B cell (primary cell): ENCODE data around the gene TLX1. TPM values are rescaled to one million over a fixed set of nuclear protein-coding genes. Genes with fewer than 3 reads are reported as not detected.

Experiments
- ATAC-seq: fragments of 200-7000 bp; cut with Tn5 transposase; one replicate; pipeline ENCODE4 v1.10.0; 2021; ENCODE audit warnings: low read depth, mild to moderate bottlenecking, moderate number of reproducible peaks, moderate library complexity
- CTCF ChIA-PET: fragments of 350-600 bp; sonication (Branson Sonifier 250); formaldehyde crosslinking; loops from one replicate; lab custom pipeline; 2021; ENCODE audit warnings: antibody characterized with exemption, inconsistent platforms; lab: Charles Lee
- POLR2A ChIA-PET: fragments of 350-600 bp; sonication (Branson Sonifier 250); formaldehyde crosslinking; loops from one replicate; lab custom pipeline; 2021; ENCODE audit warnings: antibody characterized with exemption; lab: Charles Lee
- DNase-seq: peaks from one replicate; pipeline ENCODE4 v3.0.0; 2013
- H2AFZ ChIP-seq: 2 replicates; pipeline ENCODE4 v1.6.1; 2012; ENCODE audit warnings: mild to moderate bottlenecking, low read depth, low read length; ENCODE audit not compliant: insufficient read depth, poor library complexity, severe bottlenecking
- H3K27ac ChIP-seq, 2 donors: 1 replicate in 1 of 2; 2 replicates in 1 of 2; pipeline ENCODE4 v1.5.1; 2012 to 2013; ENCODE audit warnings: low read length in 2 of 2, mild to moderate bottlenecking in 2 of 2, moderate library complexity in 1 of 2
- H3K27me3 ChIP-seq, 4 experiments: fragments of 200-600 bp in 1 of 4; sonication (generic) in 1 of 4; replicated peaks in 1 of 4; 1 replicate in 2 of 4; 2 replicates in 2 of 4; pipeline versions ENCODE4 v1.6.1 to v1.7.0; 2013 to 2016; ENCODE audit warnings: low read length in 3 of 4, mild to moderate bottlenecking in 2 of 4, mixed read lengths in 1 of 4, moderate library complexity in 1 of 4; ENCODE audit not compliant: insufficient read depth in 4 of 4, control insufficient read depth in 3 of 4; ENCODE audit errors: control extremely low read depth in 1 of 4
- H3K36me3 ChIP-seq, 2 experiments: replicated peaks in 1 of 2; 1 replicate in 1 of 2; 2 replicates in 1 of 2; pipeline versions ENCODE4 v1.6.1 to v1.7.1; 2013; ENCODE audit warnings: low read length in 1 of 2; ENCODE audit not compliant: insufficient read depth in 2 of 2, control insufficient read depth in 1 of 2; ENCODE audit errors: control extremely low read depth in 1 of 2, extremely low read depth in 1 of 2
- H3K4me1 ChIP-seq, 2 donors: fragments of 200-600 bp in 1 of 2; sonication (generic) in 1 of 2; 1 replicate in 1 of 2; 2 replicates in 1 of 2; pipeline versions ENCODE4 v1.5.1 to v1.6.1; 2013 to 2017; ENCODE audit warnings: low read length in 2 of 2; ENCODE audit not compliant: control insufficient read depth in 2 of 2, insufficient read depth in 2 of 2
- H3K4me2 ChIP-seq: replicated peaks from 2 replicates; pipeline ENCODE3; 2012; ENCODE audit warnings: mild to moderate bottlenecking, low read depth, low read length; ENCODE audit not compliant: poor library complexity, severe bottlenecking
- H3K4me3 ChIP-seq, 5 experiments: fragments of 200-600 bp in 1 of 5; sonication (generic) in 1 of 5; 1 replicate in 3 of 5; 2 replicates in 2 of 5; pipeline versions ENCODE4 v1.5.1 to v1.7.0; 2011 to 2016; ENCODE audit warnings: low read length in 4 of 5, mild to moderate bottlenecking in 4 of 5, low read depth in 2 of 5, control low read depth in 1 of 5, moderate library complexity in 1 of 5; ENCODE audit not compliant: insufficient read depth in 1 of 5; ENCODE audit errors: control extremely low read depth in 1 of 5, extremely low read depth in 1 of 5
- H3K79me2 ChIP-seq: fragments of 200-600 bp; sonication (generic); one replicate; pipeline ENCODE4 v1.6.0; 2016; ENCODE audit warnings: low read length; ENCODE audit not compliant: control insufficient read depth, insufficient read depth
- H3K9ac ChIP-seq: fragments of 200-600 bp; sonication (generic); 2 replicates; pipeline ENCODE4 v1.6.1; 2017; ENCODE audit warnings: mild to moderate bottlenecking, low read length, moderate library complexity
- H3K9me3 ChIP-seq, 3 donors: one replicate each; pipeline versions ENCODE4 v1.6.1 to v1.7.1; 2013; ENCODE audit warnings: low read length in 2 of 3; ENCODE audit not compliant: control insufficient read depth in 2 of 3, insufficient read depth in 1 of 3; ENCODE audit errors: control extremely low read depth in 1 of 3
- H4K20me1 ChIP-seq: 2 replicates; pipeline ENCODE4 v1.6.0; 2012; ENCODE audit warnings: mild to moderate bottlenecking, low read length; ENCODE audit not compliant: insufficient read depth, control insufficient read depth, poor library complexity, severe bottlenecking
- H3K27ac Mint-ChIP-seq: one replicate; pipeline ENCODE4 v1.8.0; 2021; ENCODE audit warnings: mixed read lengths
- H3K27me3 Mint-ChIP-seq: one replicate; pipeline ENCODE4 v1.8.0; 2021; ENCODE audit warnings: mixed read lengths
- H3K4me1 Mint-ChIP-seq: one replicate; pipeline ENCODE4 v1.8.0; 2021; ENCODE audit warnings: mixed read lengths
- H3K4me3 Mint-ChIP-seq: one replicate; pipeline ENCODE4 v1.8.0; 2021; ENCODE audit warnings: mixed read lengths
- H3K9me3 Mint-ChIP-seq: one replicate; pipeline ENCODE4 v1.8.0; 2022; ENCODE audit warnings: mixed read lengths; ENCODE audit not compliant: insufficient read depth
- CTCF ChIP-seq: fragments of 200-600 bp; IDR thresholded peaks from one replicate; pipeline ENCODE4 v1.8.0; 2022; ENCODE audit warnings: antibody characterized with exemption, mild to moderate bottlenecking
- EZH2 ChIP-seq: IDR thresholded peaks from 2 replicates; pipeline ENCODE4 v1.6.1; 2012; ENCODE audit warnings: borderline replicate concordance, low read depth, mild to moderate bottlenecking, moderate library complexity, low read length; ENCODE audit not compliant: insufficient read depth, poor library complexity, severe bottlenecking
- WGBS: methylation state at CpG from one replicate; pipeline ENCODE4 v1.1.5; 2013; ENCODE audit warnings: missing lambda C conversion rate; ENCODE audit not compliant: insufficient coverage; 5-methylcytosine and 5-hydroxymethylcytosine counted together
- intact Hi-C: fragments of 100-400 bp; cut with micrococcal nuclease; formaldehyde crosslinking; loops from one replicate; pipeline ENCODE4 v1.10.0; 2022
- polyA plus RNA-seq: library from polyadenylated mRNA; depleted of rRNA; stranded (reverse); fragments of >200 nt; gene quantifications from 2 replicates; pipeline ENCODE4 v1.2.3, GENCODE V29; 2012
- total RNA-seq, 2 donors: library from RNA; stranded (reverse); fragments of 120-200 nt in 1 of 2; gene quantifications; 1 replicate in 1 of 2; 2 replicates in 1 of 2; pipeline versions ENCODE4 v1.2.3 to v1.2.4, GENCODE V29; 2013 to 2022

The TLX1 gene
- total and polyA plus RNA-seq, 2 donors (not counting 1 experiment from before 2014, with no cell fraction given), result not detected

GRCh38 chr10:101133489-101134298, 2.6 kb downstream of the TLX1 start:
- H3K27ac ChIP-seq, result no peak overlapping the region
- Mint-ChIP-seq H3K9me3 (no peaks in the 10 kb centered on the region), H3K4me3 (peak overlapping the region; percentile 53), H3K4me1 (peaks cover 41% of the 10 kb centered on the region), H3K27me3 (peaks cover 67% of the 10 kb centered on the region), H3K27ac (peak overlapping the region; percentile 27)
- H3K4me3 ChIP-seq, result peak overlapping the region in 3 of 5 experiments; percentile 25 to 29 (median 26)
- POLR2A ChIA-PET, result no interaction called here
- H2AFZ ChIP-seq, result peak overlapping the region; percentile 40
- WGBS, result 19% methylated on average over 54 of the region's 54 CpGs
- CTCF ChIA-PET, result interaction anchor here (1.6 to 3.3 kb wide), 3 partner anchors 8 to 80 kb away, joined by 5 to 18 read pairs (median 5); no protein-coding TSS in a partner anchor
- H3K9me3 ChIP-seq, result peaks cover 1 to 50% (median 3%) of the 10 kb centered on the region in 3 donors
- intact Hi-C loops, result loop anchor here (5.0 to 10.0 kb wide), 2 partner anchors 89 to 389 kb away; partner anchors contain the start of gene PAX2
- TF ChIP-seq CTCF, result no peak
- no peak for TF ChIP-seq EZH2
- H3K4me2 ChIP-seq, result peak overlapping the region; percentile 76
- peaks cover 48 to 69% of the 10 kb centered on the region in 2 donors for H3K4me1 ChIP-seq
- H3K27me3 ChIP-seq, result peaks cover 0 to 95% (median 77%) of the 10 kb centered on the region in 4 experiments
- peak overlapping the region; percentile 50 for H3K9ac ChIP-seq
- DNase-seq (no peak), ATAC-seq (no peak)
- no peaks in the 10 kb centered on the region for H3K36me3 ChIP-seq
- no peaks in the 10 kb centered on the region for H3K79me2 ChIP-seq
- no peaks in the 10 kb centered on the region for H4K20me1 ChIP-seq
